Ishikawa (cell line): Measurements from ENCODE around the gene CHMP2A.

Experiments
- CEBPB ChIP-seq: IDR thresholded peaks from 2 replicates; pipeline ENCODE4 v1.6.1; 2012
- CREB1 ChIP-seq: IDR thresholded peaks from 2 replicates; pipeline ENCODE4 v1.6.1; 2012; ENCODE audit warnings: low read depth
- EGR1 ChIP-seq: IDR thresholded peaks from 2 replicates; pipeline ENCODE4 v1.6.1; 2012
- EP300 ChIP-seq: IDR thresholded peaks from 2 replicates; pipeline ENCODE4 v1.6.1; 2012; ENCODE audit warnings: borderline replicate concordance
- FOXM1 ChIP-seq: IDR thresholded peaks from 2 replicates; pipeline ENCODE4 v1.6.1; 2012; ENCODE audit warnings: low read depth, borderline replicate concordance
- MAX ChIP-seq: IDR thresholded peaks from 2 replicates; pipeline ENCODE4 v1.6.1; 2012
- NFIC ChIP-seq: IDR thresholded peaks from 2 replicates; pipeline ENCODE4 v1.6.1; 2012
- RAD21 ChIP-seq: IDR thresholded peaks from 2 replicates; pipeline ENCODE4 v1.6.1; 2012; ENCODE audit warnings: low read depth
- TAF1 ChIP-seq: IDR thresholded peaks from 2 replicates; pipeline ENCODE4 v1.6.1; 2012; ENCODE audit warnings: low read depth, mild to moderate bottlenecking
- TCF12 ChIP-seq: IDR thresholded peaks from 2 replicates; pipeline ENCODE4 v1.6.1; 2012; ENCODE audit warnings: low read depth
- TEAD4 ChIP-seq: IDR thresholded peaks from 2 replicates; pipeline ENCODE4 v1.6.1; 2012
- YY1 ChIP-seq: IDR thresholded peaks from 2 replicates; pipeline ENCODE4 v1.6.1; 2012; ENCODE audit warnings: low read depth
- TF ChIP-seq, protein P1 (sequence below): IDR thresholded peaks from 2 replicates; pipeline ENCODE4 v1.6.1; 2012; ENCODE audit warnings: low read depth, mild to moderate bottlenecking
- TF ChIP-seq, protein P2 (sequence below): IDR thresholded peaks from 2 replicates; pipeline ENCODE4 v1.6.1; 2012

DNA sequence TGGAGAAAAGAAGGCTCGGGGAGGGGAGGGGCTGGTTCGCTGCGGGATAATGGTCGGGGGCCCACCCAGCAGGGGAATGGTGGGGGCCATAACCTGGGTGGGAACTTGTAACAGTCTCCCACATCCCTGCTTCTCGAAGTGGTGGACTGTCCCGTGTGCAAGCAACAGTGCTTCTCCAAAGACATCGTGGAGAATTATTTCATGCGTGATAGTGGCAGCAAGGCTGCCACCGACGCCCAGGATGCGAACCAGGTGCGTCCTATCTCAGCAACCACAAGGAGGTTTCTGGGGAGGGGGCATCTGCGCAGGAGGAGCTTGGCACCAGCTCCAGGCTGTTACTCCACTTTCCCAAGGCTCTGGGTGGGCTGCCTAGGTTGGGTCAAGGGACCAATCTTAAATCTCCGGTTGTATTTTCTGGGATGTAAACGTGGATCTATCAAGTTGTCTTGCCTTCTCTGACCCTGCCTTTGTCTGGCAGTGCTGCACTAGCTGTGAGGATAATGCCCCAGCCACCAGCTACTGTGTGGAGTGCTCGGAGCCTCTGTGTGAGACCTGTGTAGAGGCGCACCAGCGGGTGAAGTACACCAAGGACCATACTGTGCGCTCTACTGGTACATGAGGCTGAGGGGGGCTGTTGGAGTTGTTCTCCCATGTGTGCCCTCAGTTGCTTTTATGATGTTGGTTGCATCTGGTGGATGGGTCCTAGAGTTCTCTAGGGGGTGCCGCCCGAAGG is 9.5 kb downstream of the CHMP2A start:
- TF ChIP-seq EP300, result no peak
- no peak for TF ChIP-seq MAX
- no peak for TF ChIP-seq CEBPB
- TF ChIP-seq RAD21, result no peak
- TF ChIP-seq, protein P1, sequence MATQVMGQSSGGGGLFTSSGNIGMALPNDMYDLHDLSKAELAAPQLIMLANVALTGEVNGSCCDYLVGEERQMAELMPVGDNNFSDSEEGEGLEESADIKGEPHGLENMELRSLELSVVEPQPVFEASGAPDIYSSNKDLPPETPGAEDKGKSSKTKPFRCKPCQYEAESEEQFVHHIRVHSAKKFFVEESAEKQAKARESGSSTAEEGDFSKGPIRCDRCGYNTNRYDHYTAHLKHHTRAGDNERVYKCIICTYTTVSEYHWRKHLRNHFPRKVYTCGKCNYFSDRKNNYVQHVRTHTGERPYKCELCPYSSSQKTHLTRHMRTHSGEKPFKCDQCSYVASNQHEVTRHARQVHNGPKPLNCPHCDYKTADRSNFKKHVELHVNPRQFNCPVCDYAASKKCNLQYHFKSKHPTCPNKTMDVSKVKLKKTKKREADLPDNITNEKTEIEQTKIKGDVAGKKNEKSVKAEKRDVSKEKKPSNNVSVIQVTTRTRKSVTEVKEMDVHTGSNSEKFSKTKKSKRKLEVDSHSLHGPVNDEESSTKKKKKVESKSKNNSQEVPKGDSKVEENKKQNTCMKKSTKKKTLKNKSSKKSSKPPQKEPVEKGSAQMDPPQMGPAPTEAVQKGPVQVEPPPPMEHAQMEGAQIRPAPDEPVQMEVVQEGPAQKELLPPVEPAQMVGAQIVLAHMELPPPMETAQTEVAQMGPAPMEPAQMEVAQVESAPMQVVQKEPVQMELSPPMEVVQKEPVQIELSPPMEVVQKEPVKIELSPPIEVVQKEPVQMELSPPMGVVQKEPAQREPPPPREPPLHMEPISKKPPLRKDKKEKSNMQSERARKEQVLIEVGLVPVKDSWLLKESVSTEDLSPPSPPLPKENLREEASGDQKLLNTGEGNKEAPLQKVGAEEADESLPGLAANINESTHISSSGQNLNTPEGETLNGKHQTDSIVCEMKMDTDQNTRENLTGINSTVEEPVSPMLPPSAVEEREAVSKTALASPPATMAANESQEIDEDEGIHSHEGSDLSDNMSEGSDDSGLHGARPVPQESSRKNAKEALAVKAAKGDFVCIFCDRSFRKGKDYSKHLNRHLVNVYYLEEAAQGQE, result no peak
- no peak for TF ChIP-seq CREB1
- no peak for TF ChIP-seq TAF1
- no peak for TF ChIP-seq FOXM1
- no peak for TF ChIP-seq YY1
- TF ChIP-seq EGR1, result no peak
- no peak for TF ChIP-seq TCF12
- TF ChIP-seq NFIC, result no peak
- TF ChIP-seq, protein P2, sequence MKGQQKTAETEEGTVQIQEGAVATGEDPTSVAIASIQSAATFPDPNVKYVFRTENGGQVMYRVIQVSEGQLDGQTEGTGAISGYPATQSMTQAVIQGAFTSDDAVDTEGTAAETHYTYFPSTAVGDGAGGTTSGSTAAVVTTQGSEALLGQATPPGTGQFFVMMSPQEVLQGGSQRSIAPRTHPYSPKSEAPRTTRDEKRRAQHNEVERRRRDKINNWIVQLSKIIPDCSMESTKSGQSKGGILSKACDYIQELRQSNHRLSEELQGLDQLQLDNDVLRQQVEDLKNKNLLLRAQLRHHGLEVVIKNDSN, result no peak
- TF ChIP-seq TEAD4, result no peak
